HAP-1 (cell line): ENCODE results near the gene MOB3B.

Experiments used
- DNase-seq, 2 experiments: peaks; one replicate each; pipeline ENCODE4 v3.0.0-alpha.2; 2016 to 2020; ENCODE audit warnings: low spot score in 2 of 2
- H3K27me3 ChIP-seq: fragments of 250-450 bp; sonication (Bioruptor Pico); 2 replicates; pipeline ENCODE4 v1.5.1; 2020; ENCODE audit warnings: low read depth, mild to moderate bottlenecking, moderate library complexity
- H3K36me3 ChIP-seq: fragments of 250-450 bp; sonication (Bioruptor Pico); replicated peaks from 2 replicates; pipeline ENCODE4 v1.5.1; 2020; ENCODE audit warnings: mild to moderate bottlenecking
- H3K4me1 ChIP-seq: fragments of 250-450 bp; sonication (Bioruptor Pico); 2 replicates; pipeline ENCODE4 v1.5.1; 2020; ENCODE audit warnings: mild to moderate bottlenecking
- H3K4me3 ChIP-seq: fragments of 250-450 bp; sonication (Bioruptor Pico); 2 replicates; pipeline ENCODE4 v1.5.1; 2020; ENCODE audit warnings: mild to moderate bottlenecking, moderate library complexity
- H3K9me3 ChIP-seq: fragments of 250-450 bp; sonication (Bioruptor Pico); 2 replicates; pipeline ENCODE4 v1.5.1; 2020; ENCODE audit warnings: mild to moderate bottlenecking, moderate library complexity
- in situ Hi-C: fragments of 300-500 bp; cut with MboI; formaldehyde crosslinking; loops from 3 replicates; pipeline ENCODE4 v1.14.3; 2020; ENCODE audit warnings: low sequenced_read_pairs, inconsistent platforms, mixed read lengths

Gene MOB3B

DNA sequence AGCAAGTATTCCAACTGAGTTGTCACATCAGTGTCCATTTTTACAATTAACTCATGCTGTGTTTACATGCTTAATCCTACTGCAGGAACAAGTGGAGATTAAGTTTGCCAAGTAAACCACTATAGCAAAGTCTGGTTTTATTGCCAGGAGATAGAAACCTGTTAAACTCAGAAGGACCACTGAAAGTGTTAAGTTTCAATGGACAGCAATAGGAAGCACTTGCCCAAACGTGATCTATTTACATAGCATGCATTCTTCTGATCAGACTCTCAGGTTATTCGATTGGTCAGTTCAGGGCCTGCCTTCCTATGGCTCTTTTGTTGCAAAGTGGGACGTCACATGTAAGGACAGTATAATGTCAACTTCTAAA is 33.5 kb downstream of the MOB3B start:
- peak; percentile 43 to 79 for DNase-seq
- in situ Hi-C loops: no loop called here
- H3K27me3 ChIP-seq: no peaks in the 10 kb centered on the region
- peaks cover 48% of the 10 kb centered on the region for H3K4me1 ChIP-seq
- no peak overlapping the region for H3K4me3 ChIP-seq
- no peaks in the 10 kb centered on the region for H3K9me3 ChIP-seq
- H3K36me3 ChIP-seq: no peaks in the 10 kb centered on the region

- in situ Hi-C loops: no loop called here
- peak in 1 of 2 experiments; percentile 83 for DNase-seq
- Histone ChIP-seq H3K36me3 (no peaks in the 10 kb centered on the region), H3K4me3 (no peak overlapping the region), H3K9me3 (no peaks in the 10 kb centered on the region), H3K27me3 (no peaks in the 10 kb centered on the region), H3K4me1 (peaks cover 48% of the 10 kb centered on the region)
Observed at GRCh38 chr9:27495480-27496134, 34.0 kb downstream of the MOB3B start.

DNA sequence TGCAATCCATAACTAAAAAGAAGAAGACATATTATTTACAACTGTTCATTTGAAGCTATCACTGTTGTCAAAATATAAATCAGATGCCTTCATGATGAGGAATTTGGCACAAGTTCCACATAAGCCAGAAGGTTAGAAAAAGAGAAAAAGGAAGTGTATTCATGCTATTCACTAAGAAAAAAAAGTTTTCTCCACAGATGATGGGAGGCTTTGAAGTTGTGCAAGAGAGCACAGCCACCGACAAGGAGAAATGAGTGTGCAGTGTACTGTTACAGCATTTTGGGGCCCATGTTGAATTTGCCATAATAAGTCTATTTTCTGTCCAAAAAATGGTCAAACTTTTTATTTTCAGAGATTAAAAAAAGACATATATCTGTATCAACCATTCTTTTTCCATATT is 38.5 kb downstream of the MOB3B start:
- H3K36me3 ChIP-seq: no peaks in the 10 kb centered on the region
- no peak overlapping the region for H3K4me3 ChIP-seq
- H3K9me3 ChIP-seq: no peaks in the 10 kb centered on the region
- in situ Hi-C loops: no loop called here
- H3K27me3 ChIP-seq: no peaks in the 10 kb centered on the region
- DNase-seq: no peak
- peaks cover 18% of the 10 kb centered on the region for H3K4me1 ChIP-seq

DNA sequence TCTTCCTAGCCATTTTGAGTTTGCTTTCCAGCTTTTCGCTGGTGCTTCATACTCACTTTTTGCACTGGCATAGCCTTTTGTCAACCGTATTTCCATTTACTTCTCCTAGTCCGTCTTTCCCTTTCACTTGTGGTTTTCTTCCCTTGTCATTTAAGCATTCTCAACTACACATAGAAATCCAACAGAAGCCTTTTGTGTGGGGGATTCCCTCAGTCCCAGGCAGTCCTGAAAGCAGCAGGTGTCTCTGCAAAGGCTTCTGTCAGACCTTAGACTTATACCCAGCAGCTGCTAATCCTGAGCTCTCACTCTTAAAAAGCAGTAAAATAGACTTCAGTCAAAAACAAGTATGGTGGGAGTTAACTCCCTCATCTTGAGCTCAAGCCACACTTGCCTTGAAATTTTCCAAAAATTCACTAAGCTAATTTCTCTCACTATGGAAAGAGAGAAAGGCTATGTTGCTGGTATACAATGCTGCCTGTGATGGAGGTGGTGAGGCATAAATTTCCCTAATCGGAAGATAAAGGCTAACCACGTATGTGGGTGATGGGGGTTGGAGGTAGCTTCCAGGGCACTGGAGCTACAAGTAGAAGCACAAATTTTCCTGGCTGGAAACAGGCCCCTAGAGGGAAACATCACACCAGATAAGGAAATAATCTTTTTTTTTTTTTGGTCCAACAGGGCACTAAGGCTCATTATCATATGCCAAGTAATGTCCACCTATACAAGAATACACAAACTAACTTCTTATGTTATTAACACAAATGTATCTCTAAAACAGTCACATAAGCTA is 40.3 kb downstream of the MOB3B start:
- peaks cover 10% of the 10 kb centered on the region for H3K4me1 ChIP-seq
- DNase-seq: peak; percentile 52 to 60

GRCh38 chr9:27487927-27488326 is 41.7 kb downstream of the MOB3B start:
- Histone ChIP-seq H3K9me3 (no peaks in the 10 kb centered on the region), H3K36me3 (no peaks in the 10 kb centered on the region)
- in situ Hi-C loops: no loop called here

More for the DNA sequence above, 40.3 kb downstream of the MOB3B start:
- H3K4me3 ChIP-seq: no peak overlapping the region
- H3K36me3 ChIP-seq: no peaks in the 10 kb centered on the region
- no peaks in the 10 kb centered on the region for H3K27me3 ChIP-seq
- in situ Hi-C loops: no loop called here
- no peaks in the 10 kb centered on the region for H3K9me3 ChIP-seq

GRCh38 chr9:27487128-27487640 is 42.4 kb downstream of the MOB3B start:
- Histone ChIP-seq H3K27me3 (no peaks in the 10 kb centered on the region), H3K9me3 (no peaks in the 10 kb centered on the region), H3K36me3 (no peaks in the 10 kb centered on the region), H3K4me1 (peaks cover 10% of the 10 kb centered on the region), H3K4me3 (no peak overlapping the region)
- in situ Hi-C loops: no loop called here
- no peak for DNase-seq

More at GRCh38 chr9:27487927-27488326, 41.7 kb downstream of the MOB3B start:
- Histone ChIP-seq H3K4me1 (peaks cover 10% of the 10 kb centered on the region), H3K27me3 (no peaks in the 10 kb centered on the region), H3K4me3 (no peak overlapping the region)
- DNase-seq: no peak

DNA sequence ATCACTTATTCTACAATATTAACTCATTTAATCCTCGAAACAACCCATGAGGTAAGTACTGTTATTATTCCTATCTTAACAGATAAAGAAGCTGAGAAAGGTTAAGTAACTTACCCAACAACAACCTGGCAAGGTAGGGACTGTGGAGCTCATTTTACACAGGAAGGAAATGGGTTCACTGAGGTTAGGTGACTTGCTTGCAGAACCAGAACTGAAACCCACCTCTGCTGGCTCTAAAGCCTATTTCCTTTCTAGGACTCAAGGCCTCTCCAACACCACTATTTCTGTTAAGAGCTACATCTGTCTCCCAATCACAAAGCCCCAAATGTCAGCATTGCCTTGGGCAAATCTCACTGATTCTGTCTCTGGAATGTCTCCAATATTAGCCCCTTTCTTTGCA is 44.5 kb downstream of the MOB3B start:
- Histone ChIP-seq H3K27me3 (no peaks in the 10 kb centered on the region), H3K36me3 (no peaks in the 10 kb centered on the region), H3K9me3 (no peaks in the 10 kb centered on the region), H3K4me3 (no peak overlapping the region), H3K4me1 (peaks cover 17% of the 10 kb centered on the region)
- peak in 1 of 2 experiments; percentile 24 for DNase-seq
- in situ Hi-C loops: no loop called here

DNA sequence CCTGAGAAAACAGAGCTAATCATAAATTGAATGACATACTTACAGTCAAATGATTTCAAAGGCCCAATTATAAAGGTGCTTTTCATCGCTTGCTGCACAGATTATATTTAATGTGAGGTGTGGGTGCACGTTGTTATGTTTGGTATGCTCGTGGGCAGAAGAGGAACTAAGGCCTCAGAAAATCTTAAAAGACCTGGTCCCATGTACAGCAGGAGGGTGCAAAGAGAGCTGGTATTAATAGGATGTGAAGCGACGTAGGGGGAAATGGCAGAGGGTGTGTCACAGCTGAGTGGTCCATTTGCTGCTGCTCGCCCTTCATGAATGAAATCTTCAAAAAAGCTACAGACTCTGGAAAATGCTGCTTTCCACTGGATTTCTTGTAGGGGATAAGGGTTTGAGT is 46.0 kb downstream of the MOB3B start:
- in situ Hi-C loops: no loop called here
- DNase-seq: no peak
- no peaks in the 10 kb centered on the region for H3K27me3 ChIP-seq

GRCh38 chr9:27482709-27483108 is 46.9 kb downstream of the MOB3B start:
- H3K4me3 ChIP-seq: no peak overlapping the region
- no peaks in the 10 kb centered on the region for H3K36me3 ChIP-seq
- no peak for DNase-seq
- in situ Hi-C loops: no loop called here
- H3K4me1 ChIP-seq: peaks cover 19% of the 10 kb centered on the region
- H3K9me3 ChIP-seq: peaks cover 6% of the 10 kb centered on the region; the same call in 1 of the 2 replicates
- no peaks in the 10 kb centered on the region for H3K27me3 ChIP-seq

More for the DNA sequence above, 46.0 kb downstream of the MOB3B start:
- Histone ChIP-seq H3K36me3 (no peaks in the 10 kb centered on the region), H3K4me3 (no peak overlapping the region), H3K9me3 (peaks cover 6% of the 10 kb centered on the region; the same call in 1 of the 2 replicates), H3K4me1 (peaks cover 16% of the 10 kb centered on the region)

- Histone ChIP-seq H3K9me3 (peaks cover 6% of the 10 kb centered on the region; the same call in 1 of the 2 replicates), H3K27me3 (no peaks in the 10 kb centered on the region), H3K36me3 (no peaks in the 10 kb centered on the region), H3K4me3 (no peak overlapping the region), H3K4me1 (peaks cover 28% of the 10 kb centered on the region)
- in situ Hi-C loops: no loop called here
- peak in 1 of 2 experiments; percentile 99 for DNase-seq
Observed at GRCh38 chr9:27478322-27478721, 51.3 kb downstream of the MOB3B start.

GRCh38 chr9:27476870-27477515 is 52.6 kb downstream of the MOB3B start:
- H3K36me3 ChIP-seq: no peaks in the 10 kb centered on the region
- no peaks in the 10 kb centered on the region for H3K27me3 ChIP-seq
- in situ Hi-C loops: no loop called here
- DNase-seq: no peak
- peaks cover 35% of the 10 kb centered on the region for H3K4me1 ChIP-seq
- H3K9me3 ChIP-seq: peaks cover 6% of the 10 kb centered on the region; the same call in 1 of the 2 replicates
- no peak overlapping the region for H3K4me3 ChIP-seq

DNA sequence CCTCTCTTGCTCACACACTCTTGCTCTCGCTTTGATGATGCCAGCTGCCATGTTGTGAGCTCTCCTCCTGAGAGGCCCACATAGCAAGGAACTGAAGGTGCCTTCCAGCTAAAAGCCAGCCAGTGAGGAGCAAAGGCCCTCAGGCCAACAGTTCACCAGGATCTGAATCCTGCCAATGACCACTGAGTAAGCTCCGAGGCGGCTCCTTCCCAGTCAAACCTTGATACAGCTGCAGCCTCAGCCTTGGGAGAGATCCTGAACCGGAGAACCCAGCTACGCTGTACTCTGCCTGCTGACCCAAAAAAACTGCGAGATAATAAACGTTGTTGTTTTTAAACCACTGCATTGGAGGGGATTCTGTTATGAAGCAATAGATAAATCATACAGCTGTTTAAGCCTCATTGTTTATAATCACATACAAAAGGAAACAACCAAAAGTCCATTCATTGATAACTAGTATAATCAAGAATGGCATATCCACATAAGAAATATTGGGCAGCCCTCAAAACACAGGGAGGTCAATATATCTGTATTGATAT is 54.5 kb downstream of the MOB3B start:
- no peak for DNase-seq
- H3K36me3 ChIP-seq: no peaks in the 10 kb centered on the region
- in situ Hi-C loops: no loop called here
- peaks cover 6% of the 10 kb centered on the region; the same call in 1 of the 2 replicates for H3K9me3 ChIP-seq
- H3K27me3 ChIP-seq: no peaks in the 10 kb centered on the region
- H3K4me1 ChIP-seq: peaks cover 32% of the 10 kb centered on the region
- no peak overlapping the region for H3K4me3 ChIP-seq

- Histone ChIP-seq H3K36me3 (no peaks in the 10 kb centered on the region), H3K27me3 (no peaks in the 10 kb centered on the region), H3K4me3 (no peak overlapping the region), H3K4me1 (peaks cover 32% of the 10 kb centered on the region), H3K9me3 (0 out of 2 replicates have a peak, but pooled peaks cover 4% of the 10 kb centered on the region)
- in situ Hi-C loops: no loop called here
- no peak for DNase-seq
Observed at GRCh38 chr9:27474305-27474704, 55.3 kb downstream of the MOB3B start.
